Panc1 (cell line): ENCODE measurements around the gene DENND6A. TPM values are rescaled to one million over a fixed set of nuclear protein-coding genes. Genes with fewer than 3 reads are reported as not detected.

ENCODE experiments used
- ATAC-seq: fragments of 200-7000 bp; cut with Tn5 transposase; 2 replicates; pipeline ENCODE4 v1.9.1; 2020; ENCODE audit warnings: mild to moderate bottlenecking, moderate library complexity
- BruUV-seq: library from RNA; stranded (reverse); fragments of 400-500 nt; replicated peaks from 2 replicates; lab custom pipeline; 2021; lab: Mats Ljungman, UMichigan
- CTCF ChIA-PET: fragments of 300-600 bp; sonication (Branson Sonifier 250); formaldehyde crosslinking; loops from one replicate; lab custom pipeline; 2022; ENCODE audit warnings: antibody characterized with exemption; lab: Charles Lee
- POLR2A ChIA-PET: fragments of 300-600 bp; sonication (Branson Sonifier 250); formaldehyde crosslinking; loops from one replicate; lab custom pipeline; 2022; ENCODE audit warnings: antibody characterized with exemption; lab: Charles Lee
- DNase-seq: peaks from one replicate; pipeline ENCODE4 v3.0.0-alpha.2; 2010; ENCODE audit warnings: low read depth, low spot score
- H3K27ac ChIP-seq: 2 replicates; pipeline ENCODE4 v1.5.1; 2011; ENCODE audit warnings: mild to moderate bottlenecking, low read length, inconsistent platforms
- H3K27me3 ChIP-seq: fragments of 200-500 bp; sonication (Bioruptor generic); 2 replicates; pipeline ENCODE4 v1.6.0; 2014; ENCODE audit warnings: low read length, inconsistent platforms; ENCODE audit not compliant: control insufficient read depth, insufficient read depth
- H3K36me3 ChIP-seq: fragments of 200-500 bp; sonication (Bioruptor generic); 2 replicates; pipeline ENCODE4 v1.5.1; 2014; ENCODE audit warnings: inconsistent platforms, mild to moderate bottlenecking, low read length, moderate library complexity; ENCODE audit not compliant: control insufficient read depth, insufficient read depth
- H3K4me1 ChIP-seq: 2 replicates; pipeline ENCODE4 v1.5.1; 2011; ENCODE audit warnings: inconsistent platforms, mild to moderate bottlenecking, low read length, moderate library complexity; ENCODE audit not compliant: control insufficient read depth, insufficient read depth
- H3K4me3 ChIP-seq, 2 experiments: 2 replicates each; pipeline ENCODE4 v1.5.1; 2011 to 2012; ENCODE audit warnings: low read depth in 2 of 2, low read length in 2 of 2, mild to moderate bottlenecking in 2 of 2, inconsistent platforms in 1 of 2, moderate library complexity in 1 of 2
- H3K9me3 ChIP-seq: fragments of 200-500 bp; sonication (Bioruptor generic); 2 replicates; pipeline ENCODE4 v1.5.1; 2014; ENCODE audit warnings: low read depth, mild to moderate bottlenecking, inconsistent platforms, low read length, moderate library complexity; ENCODE audit not compliant: control insufficient read depth, insufficient read depth
- POLR2AphosphoS5 ChIP-seq: IDR thresholded peaks from 2 replicates; pipeline ENCODE4 v1.6.1; 2012; ENCODE audit warnings: mild to moderate bottlenecking, low read depth, low read length, moderate library complexity
- SIN3A ChIP-seq: IDR thresholded peaks from 2 replicates; pipeline ENCODE4 v1.6.1; 2012; ENCODE audit warnings: low read depth, mild to moderate bottlenecking, low read length, moderate library complexity, borderline replicate concordance; ENCODE audit not compliant: insufficient read depth
- TCF7L2 ChIP-seq: IDR thresholded peaks from 2 replicates; pipeline ENCODE4 v1.6.1; 2011; ENCODE audit warnings: mild to moderate bottlenecking, low read depth, low read length, inconsistent platforms
- in situ Hi-C: cut with HindIII; loops from 2 replicates; pipeline ENCODE4 v1.10.0; 2016; ENCODE audit warnings: low sequenced_read_pairs, low pct_unique_long_range_greater_than_20kb
- intact Hi-C: fragments of 100-400 bp; cut with micrococcal nuclease; formaldehyde crosslinking; loops from one replicate; pipeline ENCODE4 v1.10.0; 2022; ENCODE audit not compliant: unreplicated experiment
- total RNA-seq: library from RNA; stranded (reverse); gene quantifications from one replicate; pipeline ENCODE4 v1.2.1, GENCODE V29; 2021; ENCODE audit not compliant: unreplicated experiment
- TF ChIP-seq, protein P1 (sequence below): fragments of 450-650 bp; IDR thresholded peaks from 2 replicates; pipeline ENCODE4 v1.5.1; 2017; ENCODE audit warnings: mild to moderate bottlenecking
- TF ChIP-seq, protein P2 (sequence below), 2 experiments: IDR thresholded peaks; 2 replicates each; pipeline ENCODE4 v1.6.1; 2011 to 2012; ENCODE audit warnings: low read depth in 2 of 2, control low read depth in 1 of 2, low read length in 1 of 2, mild to moderate bottlenecking in 1 of 2, moderate library complexity in 1 of 2; ENCODE audit not compliant: insufficient read depth in 1 of 2

Gene DENND6A
- total RNA-seq, 1 experiment from 2014 or later: 18.1 TPM

DNA sequence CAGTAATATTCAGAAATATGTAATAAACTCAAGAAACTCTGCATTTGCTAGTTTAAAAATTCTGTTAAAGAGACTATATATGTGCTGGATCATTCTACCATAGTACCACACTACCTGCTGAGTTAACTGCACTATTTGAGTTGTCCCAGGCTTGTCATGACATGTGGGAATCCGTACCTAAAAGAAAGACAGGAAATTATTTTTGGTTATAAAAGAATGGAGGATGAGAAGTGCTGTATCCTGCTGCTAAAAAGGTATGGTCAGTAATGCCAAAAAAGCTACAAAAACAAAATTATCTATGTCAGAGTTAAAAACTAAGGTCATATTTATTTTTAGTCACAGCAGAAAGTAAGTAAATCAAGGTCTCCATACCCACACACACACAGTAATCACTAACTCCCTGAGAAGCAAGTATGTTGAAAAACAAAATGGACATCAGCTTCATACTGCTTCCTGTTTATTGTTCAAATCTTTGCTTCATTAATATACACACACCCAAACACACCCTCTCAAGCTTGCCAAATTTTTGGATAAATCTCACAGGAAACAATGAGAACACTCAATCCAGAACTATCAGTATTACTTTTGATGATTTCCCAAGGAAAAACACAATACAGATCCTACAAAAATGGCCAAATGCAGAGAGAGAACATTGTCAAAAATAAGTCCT is 33.7 kb downstream of the DENND6A start:
- POLR2A ChIA-PET: no interaction called here
- H3K36me3 ChIP-seq: peaks cover 7% of the 10 kb centered on the region
- H3K4me3 ChIP-seq: no peak overlapping the region
- no peaks in the 10 kb centered on the region for H3K4me1 ChIP-seq
- CTCF ChIA-PET: no interaction called here
- ATAC-seq: no peak
- no peak overlapping the region for H3K27ac ChIP-seq
- BruUV-seq: no TSS peak
- TF ChIP-seq SIN3A (no peak), TCF7L2 (no peak), POLR2AphosphoS5 (no peak)
- TF ChIP-seq, protein P1, sequence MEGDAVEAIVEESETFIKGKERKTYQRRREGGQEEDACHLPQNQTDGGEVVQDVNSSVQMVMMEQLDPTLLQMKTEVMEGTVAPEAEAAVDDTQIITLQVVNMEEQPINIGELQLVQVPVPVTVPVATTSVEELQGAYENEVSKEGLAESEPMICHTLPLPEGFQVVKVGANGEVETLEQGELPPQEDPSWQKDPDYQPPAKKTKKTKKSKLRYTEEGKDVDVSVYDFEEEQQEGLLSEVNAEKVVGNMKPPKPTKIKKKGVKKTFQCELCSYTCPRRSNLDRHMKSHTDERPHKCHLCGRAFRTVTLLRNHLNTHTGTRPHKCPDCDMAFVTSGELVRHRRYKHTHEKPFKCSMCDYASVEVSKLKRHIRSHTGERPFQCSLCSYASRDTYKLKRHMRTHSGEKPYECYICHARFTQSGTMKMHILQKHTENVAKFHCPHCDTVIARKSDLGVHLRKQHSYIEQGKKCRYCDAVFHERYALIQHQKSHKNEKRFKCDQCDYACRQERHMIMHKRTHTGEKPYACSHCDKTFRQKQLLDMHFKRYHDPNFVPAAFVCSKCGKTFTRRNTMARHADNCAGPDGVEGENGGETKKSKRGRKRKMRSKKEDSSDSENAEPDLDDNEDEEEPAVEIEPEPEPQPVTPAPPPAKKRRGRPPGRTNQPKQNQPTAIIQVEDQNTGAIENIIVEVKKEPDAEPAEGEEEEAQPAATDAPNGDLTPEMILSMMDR: no peak
- TF ChIP-seq, protein P2, sequence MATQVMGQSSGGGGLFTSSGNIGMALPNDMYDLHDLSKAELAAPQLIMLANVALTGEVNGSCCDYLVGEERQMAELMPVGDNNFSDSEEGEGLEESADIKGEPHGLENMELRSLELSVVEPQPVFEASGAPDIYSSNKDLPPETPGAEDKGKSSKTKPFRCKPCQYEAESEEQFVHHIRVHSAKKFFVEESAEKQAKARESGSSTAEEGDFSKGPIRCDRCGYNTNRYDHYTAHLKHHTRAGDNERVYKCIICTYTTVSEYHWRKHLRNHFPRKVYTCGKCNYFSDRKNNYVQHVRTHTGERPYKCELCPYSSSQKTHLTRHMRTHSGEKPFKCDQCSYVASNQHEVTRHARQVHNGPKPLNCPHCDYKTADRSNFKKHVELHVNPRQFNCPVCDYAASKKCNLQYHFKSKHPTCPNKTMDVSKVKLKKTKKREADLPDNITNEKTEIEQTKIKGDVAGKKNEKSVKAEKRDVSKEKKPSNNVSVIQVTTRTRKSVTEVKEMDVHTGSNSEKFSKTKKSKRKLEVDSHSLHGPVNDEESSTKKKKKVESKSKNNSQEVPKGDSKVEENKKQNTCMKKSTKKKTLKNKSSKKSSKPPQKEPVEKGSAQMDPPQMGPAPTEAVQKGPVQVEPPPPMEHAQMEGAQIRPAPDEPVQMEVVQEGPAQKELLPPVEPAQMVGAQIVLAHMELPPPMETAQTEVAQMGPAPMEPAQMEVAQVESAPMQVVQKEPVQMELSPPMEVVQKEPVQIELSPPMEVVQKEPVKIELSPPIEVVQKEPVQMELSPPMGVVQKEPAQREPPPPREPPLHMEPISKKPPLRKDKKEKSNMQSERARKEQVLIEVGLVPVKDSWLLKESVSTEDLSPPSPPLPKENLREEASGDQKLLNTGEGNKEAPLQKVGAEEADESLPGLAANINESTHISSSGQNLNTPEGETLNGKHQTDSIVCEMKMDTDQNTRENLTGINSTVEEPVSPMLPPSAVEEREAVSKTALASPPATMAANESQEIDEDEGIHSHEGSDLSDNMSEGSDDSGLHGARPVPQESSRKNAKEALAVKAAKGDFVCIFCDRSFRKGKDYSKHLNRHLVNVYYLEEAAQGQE (IDR thresholded peaks at IDR 0.05; ENCODE audit: insufficient read depth in 1 of 2, low read depth in 2 of 2, low read length in 1 of 2): no peak
- in situ Hi-C loops (no loop called here), intact Hi-C loops (no loop called here)
- H3K27me3 ChIP-seq: no peaks in the 10 kb centered on the region
- no peak for DNase-seq
- no peaks in the 10 kb centered on the region for H3K9me3 ChIP-seq

DNA sequence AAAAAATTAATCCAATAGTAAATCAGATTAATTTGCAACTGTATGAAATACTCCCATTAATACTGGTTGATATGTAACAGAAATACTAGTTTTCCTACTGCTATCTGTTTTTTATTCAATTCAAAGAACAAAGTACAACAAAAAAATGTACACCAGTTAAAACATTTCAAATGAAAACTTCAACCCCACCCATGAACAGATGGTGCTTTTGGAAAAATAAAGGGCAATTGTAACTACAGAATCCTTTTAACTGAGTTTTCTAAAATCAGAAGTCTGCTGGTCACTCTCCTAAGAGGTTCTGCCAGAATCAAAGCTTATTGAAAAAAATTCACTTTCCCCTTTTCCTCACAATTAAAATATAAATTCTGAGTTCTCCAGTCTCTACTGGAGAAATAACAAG is 34.3 kb downstream of the DENND6A start:
- H3K27ac ChIP-seq: no peak overlapping the region
- no peaks in the 10 kb centered on the region for H3K4me1 ChIP-seq
- CTCF ChIA-PET: no interaction called here
- POLR2A ChIA-PET: no interaction called here
- no peak for DNase-seq
- in situ Hi-C loops: no loop called here
- H3K9me3 ChIP-seq: no peaks in the 10 kb centered on the region
- no TSS peak for BruUV-seq
- no peak for ATAC-seq
- peaks cover 7% of the 10 kb centered on the region for H3K36me3 ChIP-seq
- no peak overlapping the region for H3K4me3 ChIP-seq
- no peak for TF ChIP-seq TCF7L2
- no peak for TF ChIP-seq POLR2AphosphoS5
- TF ChIP-seq, protein P1: no peak
- TF ChIP-seq SIN3A: no peak
- TF ChIP-seq, protein P2 (IDR thresholded peaks at IDR 0.05; ENCODE audit: insufficient read depth in 1 of 2, low read depth in 2 of 2, low read length in 1 of 2): no peak
- no peaks in the 10 kb centered on the region for H3K27me3 ChIP-seq
- intact Hi-C loops: no loop called here
